ENCODE results near the gene PHACTR3.

Gene PHACTR3

DNA sequence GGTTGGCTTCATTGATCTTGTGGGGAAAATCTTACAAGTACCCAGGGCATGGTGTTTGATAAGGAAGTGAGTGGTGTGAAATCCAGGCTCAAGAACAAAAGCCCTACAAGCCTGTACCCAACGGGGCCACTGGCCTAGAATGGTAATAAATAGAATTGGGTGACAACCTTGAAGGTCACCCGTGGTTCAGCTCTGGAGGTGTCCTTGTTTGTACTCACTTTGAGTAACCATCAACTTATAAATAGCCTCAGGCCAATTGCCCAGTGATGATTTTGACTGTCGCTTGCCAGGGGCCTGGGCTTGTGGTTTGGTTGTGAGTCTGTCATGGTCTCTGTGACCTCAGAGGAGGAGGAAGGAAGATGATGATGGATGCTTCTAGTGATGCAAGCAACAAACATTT lies 87.8 kb downstream of the PHACTR3 start:
- TF ChIP-seq, protein P1, sequence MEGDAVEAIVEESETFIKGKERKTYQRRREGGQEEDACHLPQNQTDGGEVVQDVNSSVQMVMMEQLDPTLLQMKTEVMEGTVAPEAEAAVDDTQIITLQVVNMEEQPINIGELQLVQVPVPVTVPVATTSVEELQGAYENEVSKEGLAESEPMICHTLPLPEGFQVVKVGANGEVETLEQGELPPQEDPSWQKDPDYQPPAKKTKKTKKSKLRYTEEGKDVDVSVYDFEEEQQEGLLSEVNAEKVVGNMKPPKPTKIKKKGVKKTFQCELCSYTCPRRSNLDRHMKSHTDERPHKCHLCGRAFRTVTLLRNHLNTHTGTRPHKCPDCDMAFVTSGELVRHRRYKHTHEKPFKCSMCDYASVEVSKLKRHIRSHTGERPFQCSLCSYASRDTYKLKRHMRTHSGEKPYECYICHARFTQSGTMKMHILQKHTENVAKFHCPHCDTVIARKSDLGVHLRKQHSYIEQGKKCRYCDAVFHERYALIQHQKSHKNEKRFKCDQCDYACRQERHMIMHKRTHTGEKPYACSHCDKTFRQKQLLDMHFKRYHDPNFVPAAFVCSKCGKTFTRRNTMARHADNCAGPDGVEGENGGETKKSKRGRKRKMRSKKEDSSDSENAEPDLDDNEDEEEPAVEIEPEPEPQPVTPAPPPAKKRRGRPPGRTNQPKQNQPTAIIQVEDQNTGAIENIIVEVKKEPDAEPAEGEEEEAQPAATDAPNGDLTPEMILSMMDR (IDR thresholded peaks at IDR 0.05; ENCODE audit: borderline replicate concordance, control extremely low read depth, extremely low read depth, insufficient read depth, missing control alignments): no peak
- no peak for DNase-seq (ENCODE audit: low spot score)
- in situ Hi-C loops (cut with MboI; ENCODE audit: low sequenced_read_pairs, unreplicated experiment): no loop called here

DNA sequence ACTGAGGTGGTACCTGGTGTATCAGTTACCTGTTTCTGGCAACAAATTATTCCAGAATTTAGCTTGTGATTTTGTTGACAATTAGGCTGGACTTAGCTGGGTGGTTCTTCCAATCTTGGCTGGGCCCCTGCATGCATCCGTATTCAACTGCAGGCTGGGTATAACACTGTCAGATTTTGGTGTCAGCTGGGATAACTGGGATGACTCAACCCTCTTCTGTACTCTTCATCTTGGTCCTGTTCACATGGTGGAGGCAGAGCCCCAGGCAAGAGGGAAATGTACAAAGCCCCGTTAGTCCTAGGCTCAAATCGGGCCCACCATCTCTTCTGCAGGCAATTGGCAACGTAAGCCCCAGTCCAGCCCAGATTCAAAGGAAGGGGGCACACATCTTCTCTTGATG lies 89.2 kb downstream of the PHACTR3 start:
- in situ Hi-C loops (cut with MboI; ENCODE audit: low sequenced_read_pairs, unreplicated experiment): no loop called here
- TF ChIP-seq, protein P1 (IDR thresholded peaks at IDR 0.05; ENCODE audit: borderline replicate concordance, control extremely low read depth, extremely low read depth, insufficient read depth, missing control alignments): no peak
- DNase-seq (ENCODE audit: low spot score): no peak

DNA sequence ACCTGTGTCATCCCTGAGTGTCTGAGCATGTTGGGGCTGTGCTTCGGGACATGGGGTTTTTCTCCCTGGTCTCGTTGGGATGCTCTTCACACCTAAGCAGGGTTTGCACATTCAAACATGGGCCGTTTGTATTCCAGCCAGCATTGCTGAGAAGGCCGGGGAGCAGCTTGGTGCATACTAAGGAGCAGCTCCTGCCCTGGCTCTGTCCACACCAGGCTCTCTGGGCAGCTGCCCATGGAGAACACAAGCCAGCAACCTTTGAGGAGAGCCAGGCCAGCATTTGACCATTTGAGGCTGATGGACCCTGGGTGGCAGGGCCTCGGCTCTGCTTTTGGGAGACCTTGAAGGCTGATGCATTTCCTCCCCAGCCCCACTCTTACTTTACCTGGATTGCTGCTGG lies 92.1 kb downstream of the PHACTR3 start:
- TF ChIP-seq, protein P1 (IDR thresholded peaks at IDR 0.05; ENCODE audit: borderline replicate concordance, control extremely low read depth, extremely low read depth, insufficient read depth, missing control alignments): no peak
- no peak for DNase-seq (ENCODE audit: low spot score)
- in situ Hi-C loops (cut with MboI; ENCODE audit: low sequenced_read_pairs, unreplicated experiment): no loop called here

DNA sequence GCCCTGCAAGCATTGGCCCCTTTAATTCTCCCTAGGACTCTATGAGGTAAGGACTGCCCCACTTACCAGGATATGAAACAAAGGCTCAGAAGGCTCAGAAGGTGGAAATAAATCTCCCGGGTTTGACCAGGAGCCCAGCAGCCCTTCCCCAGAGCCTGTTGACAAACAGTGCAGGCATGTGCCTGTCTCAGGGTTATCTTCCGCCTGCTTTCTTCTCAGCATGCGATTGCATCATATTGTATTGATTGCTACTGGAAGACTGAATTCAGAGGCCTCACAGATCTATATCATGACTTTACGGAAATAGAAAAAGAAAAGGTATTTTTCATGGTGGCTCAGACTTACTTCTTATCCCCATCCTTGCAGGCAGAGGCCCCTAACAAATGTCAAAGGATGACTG lies 92.7 kb downstream of the PHACTR3 start:
- DNase-seq (ENCODE audit: low spot score): no peak
- TF ChIP-seq, protein P1 (IDR thresholded peaks at IDR 0.05; ENCODE audit: borderline replicate concordance, control extremely low read depth, extremely low read depth, insufficient read depth, missing control alignments): no peak
- in situ Hi-C loops (cut with MboI; ENCODE audit: low sequenced_read_pairs, unreplicated experiment): no loop called here

DNA sequence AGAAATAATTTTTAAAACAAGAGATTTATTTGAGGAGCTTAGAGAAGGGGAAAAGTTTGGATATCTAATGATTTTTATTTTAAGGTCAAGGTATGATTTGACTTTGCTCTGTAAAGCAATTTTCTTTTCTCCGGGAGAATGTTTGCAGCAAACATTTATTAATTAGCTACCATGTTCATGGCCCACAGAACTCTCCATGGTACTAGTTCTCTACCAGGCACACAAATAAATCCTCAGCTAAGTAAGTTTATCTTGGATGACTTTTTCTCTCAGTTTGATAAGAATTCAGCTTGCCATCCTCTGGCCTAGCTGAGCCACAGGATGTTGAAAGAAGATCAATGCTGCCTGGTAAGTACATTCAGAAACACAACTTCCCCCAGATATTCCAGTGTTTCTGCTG lies 94.3 kb downstream of the PHACTR3 start:
- DNase-seq (ENCODE audit: low spot score): no peak
- in situ Hi-C loops (cut with MboI; ENCODE audit: low sequenced_read_pairs, unreplicated experiment): no loop called here
- TF ChIP-seq, protein P1 (IDR thresholded peaks at IDR 0.05; ENCODE audit: borderline replicate concordance, control extremely low read depth, extremely low read depth, insufficient read depth, missing control alignments): no peak

DNA sequence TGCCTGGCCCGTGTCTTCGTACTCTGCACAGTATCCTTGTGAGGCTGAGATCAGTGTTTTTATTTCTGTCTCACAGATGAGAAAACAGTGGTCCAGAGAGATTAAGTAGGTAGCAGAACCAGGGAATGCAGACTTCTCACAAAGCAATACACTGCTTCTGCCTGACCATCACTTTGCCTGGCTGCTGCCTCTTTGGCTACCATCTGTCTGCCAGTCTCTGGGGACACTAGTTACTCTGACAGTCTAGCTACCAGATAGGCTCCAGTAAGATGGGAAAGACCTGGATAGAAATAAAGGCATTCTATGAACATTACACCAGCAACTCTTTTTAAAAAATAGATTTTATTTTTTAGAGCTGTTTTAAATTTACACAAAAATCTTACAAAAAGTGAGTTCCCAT lies 96.9 kb downstream of the PHACTR3 start:
- TF ChIP-seq, protein P1 (IDR thresholded peaks at IDR 0.05; ENCODE audit: borderline replicate concordance, control extremely low read depth, extremely low read depth, insufficient read depth, missing control alignments): no peak
- in situ Hi-C loops (cut with MboI; ENCODE audit: low sequenced_read_pairs, unreplicated experiment): no loop called here
- DNase-seq (ENCODE audit: low spot score): no peak

DNA sequence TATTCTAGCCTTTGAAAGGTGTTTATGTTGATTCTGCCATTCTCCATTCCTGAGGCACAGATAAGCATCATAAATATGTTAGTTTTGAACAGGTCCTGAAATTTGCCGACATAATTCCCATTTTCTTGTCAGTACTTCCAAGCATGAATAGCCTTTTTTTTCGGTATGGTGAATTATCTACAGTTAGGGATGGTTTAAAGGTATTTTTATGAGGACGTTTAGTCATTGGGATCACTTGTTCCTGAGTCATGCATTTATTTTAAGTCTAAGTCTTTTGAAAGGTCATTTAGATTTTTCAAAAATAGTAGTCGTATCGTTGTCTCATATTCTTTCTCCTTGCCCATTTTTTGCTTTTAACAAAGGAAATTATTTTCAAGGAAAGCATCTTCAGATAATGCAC lies 98.7 kb downstream of the PHACTR3 start:
- TF ChIP-seq, protein P1 (IDR thresholded peaks at IDR 0.05; ENCODE audit: borderline replicate concordance, control extremely low read depth, extremely low read depth, insufficient read depth, missing control alignments): no peak
- in situ Hi-C loops (cut with MboI; ENCODE audit: low sequenced_read_pairs, unreplicated experiment): no loop called here
- DNase-seq (ENCODE audit: low spot score): no peak
